HG02870 (cell line): ENCODE measurements around the gene CTDSPL.

Experiments
- ATAC-seq: cut with Tn5 transposase; IDR thresholded peaks from one replicate; pipeline ENCODE4 v1.9.1; 2021; ENCODE audit warnings: mild to moderate bottlenecking, moderate library complexity; ENCODE audit not compliant: unreplicated experiment

The CTDSPL gene

DNA sequence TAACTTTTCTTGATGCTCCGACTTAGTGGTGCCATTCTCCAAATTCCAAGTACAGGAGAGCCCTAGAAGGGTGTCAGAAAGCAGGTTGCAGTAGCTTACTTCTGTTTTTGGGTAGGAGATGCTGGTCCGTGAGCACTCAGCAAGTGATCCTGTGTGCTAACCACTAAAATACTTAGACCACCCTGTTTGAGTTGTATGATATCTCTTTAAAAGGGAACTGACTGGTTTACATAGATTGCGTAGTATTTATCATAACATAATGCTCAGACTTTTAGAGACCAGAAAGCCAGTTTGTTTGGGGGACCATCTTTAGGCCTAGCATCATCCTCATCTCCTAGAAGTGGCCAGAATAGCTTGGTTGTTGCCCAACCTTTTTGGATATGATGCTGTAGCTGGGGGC is 26.7 kb downstream of the CTDSPL start:
- no peak for ATAC-seq

DNA sequence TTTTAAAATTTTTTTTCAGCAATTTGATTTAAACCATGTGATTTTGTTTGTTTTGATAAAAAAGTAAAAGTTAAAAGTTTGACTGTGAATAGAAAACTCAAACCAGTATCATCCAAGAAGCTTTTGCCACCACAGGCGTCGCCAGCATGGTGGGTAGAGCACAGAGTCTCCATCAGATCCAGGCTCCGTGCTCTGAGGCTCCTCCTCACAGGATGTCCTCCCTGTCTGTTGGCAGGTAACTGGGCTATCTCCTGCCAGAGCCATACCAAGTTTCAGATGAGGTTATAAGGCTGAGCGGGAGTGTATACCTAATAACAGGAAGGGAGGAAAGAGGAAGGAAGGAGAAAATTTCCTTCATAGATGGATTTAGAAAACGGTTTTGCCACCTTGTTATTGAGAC is 28.8 kb downstream of the CTDSPL start:
- ATAC-seq = no peak

DNA sequence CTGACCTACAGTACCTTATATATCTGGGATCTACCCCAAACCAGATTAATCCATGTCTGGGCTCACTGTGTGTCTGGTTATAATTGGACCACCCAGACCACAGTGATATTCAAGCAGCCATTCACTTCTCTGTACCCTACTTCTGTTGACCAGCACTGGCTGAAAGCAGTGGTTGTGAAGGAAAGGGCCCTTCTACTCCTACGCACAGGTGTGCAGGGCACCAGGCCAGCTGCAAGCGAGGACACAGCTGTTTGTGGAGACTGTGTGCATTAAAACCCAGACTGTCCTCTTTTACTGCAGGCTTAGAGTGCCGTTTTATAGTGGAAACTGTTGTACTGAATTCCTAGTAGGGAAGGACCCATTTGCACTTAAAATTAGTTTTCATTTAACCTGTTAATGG is 29.5 kb downstream of the CTDSPL start:
- no peak for ATAC-seq

DNA sequence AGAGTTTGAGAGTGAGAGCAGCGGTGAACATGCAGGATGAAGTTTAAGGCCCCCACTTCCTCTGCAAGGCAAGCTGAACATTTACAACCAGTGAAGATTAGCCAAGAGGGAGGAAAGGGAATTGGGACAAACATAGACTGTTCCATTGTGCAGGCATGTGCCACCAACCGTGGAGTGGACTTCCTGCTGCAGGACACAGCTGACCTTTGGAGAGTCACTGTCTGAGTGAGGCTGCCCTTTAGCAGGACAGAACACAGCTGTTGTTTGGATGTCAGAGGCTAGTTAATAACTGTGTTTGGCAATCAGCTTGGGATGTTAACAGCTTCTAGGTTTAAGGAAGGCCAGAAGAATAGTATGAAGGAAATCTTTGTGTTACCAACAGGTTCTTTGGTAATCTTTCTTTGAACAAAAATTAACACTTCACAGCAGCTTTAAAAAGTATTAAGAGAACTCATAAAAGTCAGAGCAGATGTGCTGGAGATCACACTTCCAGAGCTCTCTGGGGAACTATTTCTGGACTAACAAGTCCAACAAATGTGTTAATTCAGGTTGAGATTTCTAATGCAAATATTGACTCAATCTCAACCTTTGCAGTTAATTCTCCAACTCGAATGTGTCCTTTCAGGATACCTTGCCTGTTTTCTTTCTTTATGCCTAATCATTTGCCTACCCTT is 31.4 kb downstream of the CTDSPL start:
- no peak for ATAC-seq

DNA sequence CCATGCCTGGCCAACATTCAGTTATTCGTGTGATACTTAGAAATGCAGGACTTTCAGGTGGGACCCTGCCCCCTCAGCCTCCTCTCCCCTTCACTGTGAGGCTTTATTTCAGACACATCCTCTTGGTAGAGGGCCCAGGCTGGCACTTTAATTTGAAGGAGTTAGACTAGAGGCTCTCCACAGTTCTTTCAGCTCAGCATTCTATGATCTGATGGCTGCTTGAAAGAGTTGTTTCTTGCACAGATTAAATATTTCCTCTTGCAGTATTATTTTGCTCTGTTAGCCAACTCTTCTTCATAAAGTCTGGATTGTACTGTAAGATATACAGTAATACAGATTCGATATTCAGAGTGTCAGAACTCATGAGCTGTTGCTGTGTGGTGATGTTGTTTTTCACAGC is 35.1 kb downstream of the CTDSPL start:
- ATAC-seq = no peak

DNA sequence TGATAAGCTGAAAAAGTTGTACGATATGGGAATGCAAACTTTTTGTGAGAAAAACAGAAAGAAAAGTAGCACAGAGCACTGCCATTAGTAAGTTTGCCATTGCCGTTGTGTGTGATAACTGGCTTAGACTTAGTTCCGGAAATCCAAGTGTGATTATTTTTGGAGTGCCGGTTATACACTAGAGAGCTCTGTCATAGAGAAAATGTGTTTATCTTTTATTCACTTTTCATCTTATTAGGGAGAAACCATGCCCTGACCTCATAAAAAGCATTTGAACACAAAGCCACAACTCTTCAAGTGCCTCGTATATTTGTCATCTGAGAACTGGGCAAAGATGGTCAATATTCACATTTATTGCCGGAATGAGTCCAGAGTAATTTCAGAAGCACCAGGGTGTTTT is 36.1 kb downstream of the CTDSPL start:
- ATAC-seq = no peak

DNA sequence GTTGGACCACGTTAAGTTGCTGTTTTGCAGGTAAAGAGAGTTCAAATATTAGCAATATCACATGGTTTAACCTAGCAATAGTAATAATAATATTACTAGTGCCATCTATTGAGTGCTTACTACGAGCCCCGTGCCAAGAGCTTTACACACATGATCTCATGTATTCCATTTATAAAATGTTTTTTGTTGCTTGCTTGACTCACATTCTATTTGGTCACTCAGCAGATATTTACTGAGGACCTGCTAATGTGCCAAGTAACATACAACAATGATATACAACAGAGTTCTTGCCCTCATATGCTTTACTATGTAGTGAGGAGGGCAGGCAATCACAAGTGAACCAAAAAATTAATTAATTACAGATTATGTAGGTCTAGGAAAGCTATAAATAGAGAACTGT is 36.7 kb downstream of the CTDSPL start:
- no peak for ATAC-seq

DNA sequence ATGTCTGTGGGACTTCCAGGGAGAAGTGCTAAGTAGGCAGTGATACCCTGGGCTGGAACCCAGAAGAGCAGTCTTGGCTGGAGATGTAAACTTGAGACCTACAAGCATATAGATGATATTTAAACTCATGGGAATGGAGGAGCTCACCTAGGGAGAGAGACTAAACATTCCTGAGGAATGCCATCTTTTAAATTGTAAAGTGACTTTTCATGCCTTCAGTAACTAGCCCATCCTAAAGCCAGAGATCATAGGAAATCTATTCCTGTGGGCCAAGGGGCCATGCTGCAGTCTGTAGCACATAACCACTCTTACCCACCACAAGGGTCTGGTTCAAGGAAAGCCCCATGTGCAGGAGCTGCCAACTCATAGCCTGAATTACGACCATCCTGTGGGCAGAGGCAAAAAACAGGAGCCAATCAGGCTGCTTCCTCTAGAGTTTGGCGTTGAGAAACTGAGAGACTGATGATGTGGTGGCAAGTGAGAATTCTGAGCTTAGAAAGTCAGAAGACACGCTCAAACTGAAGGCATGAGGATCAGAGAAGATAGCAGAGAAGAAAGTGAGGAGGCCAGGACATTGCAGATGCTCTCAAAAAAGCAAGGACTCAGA is 37.5 kb downstream of the CTDSPL start:
- peak; percentile 65 for ATAC-seq

DNA sequence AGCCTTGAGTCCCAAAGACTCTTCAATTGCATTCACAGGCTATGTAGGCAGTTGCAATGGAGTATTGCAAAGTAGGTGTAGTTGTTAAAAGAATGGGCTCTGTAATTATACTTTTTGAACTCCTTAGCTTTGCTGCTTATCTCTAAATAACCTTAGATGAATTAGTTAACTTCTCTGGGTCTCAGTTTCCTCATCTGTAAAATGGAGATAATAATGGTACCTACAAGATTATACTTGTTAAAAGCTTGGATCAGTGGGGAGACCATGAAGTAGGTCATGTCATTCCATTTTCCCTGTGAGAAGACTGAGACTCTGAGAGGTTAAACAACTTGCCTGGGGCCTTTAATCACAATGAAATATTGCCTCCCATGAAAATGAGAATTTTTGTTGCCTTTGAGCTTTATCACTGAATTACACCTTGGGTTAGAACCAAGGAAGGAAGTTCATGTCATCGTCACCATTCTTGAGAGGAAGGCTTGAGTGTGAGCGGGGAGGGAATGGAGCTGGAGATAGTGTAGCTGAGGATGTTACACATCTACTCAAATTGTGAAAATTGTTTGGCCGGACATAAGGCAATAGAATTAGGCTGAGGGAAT is 38.1 kb downstream of the CTDSPL start:
- ATAC-seq = no peak

DNA sequence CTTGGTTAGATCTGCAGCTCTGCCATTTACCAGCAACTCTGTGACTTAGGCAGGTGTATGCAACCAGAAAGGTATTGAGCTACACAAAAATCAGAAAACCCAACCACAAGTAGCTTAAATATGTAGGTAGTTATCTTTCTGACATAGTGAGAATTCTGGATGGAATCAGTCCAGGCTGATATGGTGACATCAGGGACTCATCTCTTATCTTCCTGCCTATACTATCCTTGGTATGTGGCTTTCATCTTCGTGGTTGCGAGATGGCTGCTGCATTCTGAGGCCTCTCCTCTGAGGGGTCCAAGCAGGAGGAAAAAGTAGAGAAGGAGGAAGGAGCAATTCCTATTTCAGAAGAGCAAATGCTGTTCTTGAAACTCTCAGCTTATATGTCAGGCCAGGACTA is 40.0 kb downstream of the CTDSPL start:
- ATAC-seq = no peak

DNA sequence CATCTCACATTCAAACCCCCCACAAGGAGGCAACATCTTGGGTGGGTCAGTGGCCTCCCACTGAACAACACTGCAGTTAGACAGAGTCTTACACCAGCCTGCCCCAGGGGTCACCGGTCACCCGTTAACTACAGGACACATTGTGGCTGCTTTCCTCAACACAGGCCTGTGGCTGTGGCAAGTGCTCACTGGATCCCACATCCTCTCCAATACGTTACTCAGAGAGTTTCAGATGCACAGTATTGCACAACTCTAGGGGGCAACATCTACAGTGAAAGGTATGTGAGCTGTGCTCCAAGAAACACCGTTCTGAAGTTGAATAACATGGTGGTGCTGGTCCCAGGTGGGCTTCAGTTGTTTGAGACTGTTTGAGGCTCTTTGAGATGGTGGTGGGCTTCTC is 41.0 kb downstream of the CTDSPL start:
- no peak for ATAC-seq

DNA sequence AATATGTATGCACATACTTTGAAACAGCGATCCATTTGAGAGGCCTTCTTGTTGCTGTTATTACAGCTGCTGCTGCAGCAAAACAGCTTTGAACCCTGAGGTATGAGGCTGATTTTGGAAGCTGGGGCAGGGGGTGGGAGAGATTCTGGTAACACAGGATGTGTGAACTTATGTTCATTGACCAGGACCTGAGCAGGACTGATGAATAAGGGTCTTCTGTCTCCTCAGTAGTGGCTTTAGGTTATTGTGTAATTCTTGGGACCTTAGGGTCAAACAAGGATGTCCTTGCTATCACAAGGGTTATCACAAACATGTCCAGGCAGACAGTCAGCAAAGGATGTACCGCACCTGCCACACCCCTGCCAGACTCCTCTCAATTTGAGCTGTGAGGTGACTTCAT is 41.6 kb downstream of the CTDSPL start:
- no peak for ATAC-seq

DNA sequence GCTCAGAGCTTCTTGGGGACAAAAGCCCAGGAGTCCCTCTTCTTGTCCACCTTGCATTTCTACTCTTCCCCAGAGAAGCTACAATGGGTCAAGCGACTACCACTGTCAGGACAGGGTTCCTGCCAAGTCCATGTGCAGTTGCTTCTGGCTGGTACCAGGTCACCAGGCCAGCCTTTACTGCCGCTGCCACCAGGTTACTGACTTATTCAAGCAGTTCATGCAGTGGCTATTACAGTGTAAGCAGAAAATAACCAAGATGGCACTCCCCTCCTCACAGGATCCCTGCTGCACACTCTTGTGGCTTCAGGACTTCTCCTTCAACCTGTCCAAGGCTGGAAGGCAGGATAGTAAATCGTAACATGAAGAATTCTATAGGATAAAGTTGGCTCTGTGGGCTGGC is 42.1 kb downstream of the CTDSPL start:
- no peak for ATAC-seq

DNA sequence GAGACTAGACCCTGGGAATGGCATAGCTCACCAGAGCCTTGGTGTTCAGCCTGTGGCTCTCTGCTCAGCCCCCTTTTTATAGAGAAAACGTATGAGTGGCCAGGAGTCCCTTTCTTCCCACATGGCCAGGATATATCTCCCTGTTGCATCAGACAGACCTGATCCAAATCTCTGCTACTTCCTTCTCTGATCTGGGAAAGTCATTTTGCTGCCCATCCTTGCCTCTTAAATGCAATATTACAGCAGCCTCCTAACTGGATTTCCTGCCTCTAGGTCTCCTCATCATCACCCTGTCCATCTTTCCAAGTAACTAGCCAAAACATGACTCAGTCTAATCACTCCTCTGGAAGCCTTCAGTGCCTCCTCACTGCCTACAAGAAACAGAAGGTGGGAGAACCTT is 42.9 kb downstream of the CTDSPL start:
- no peak for ATAC-seq

DNA sequence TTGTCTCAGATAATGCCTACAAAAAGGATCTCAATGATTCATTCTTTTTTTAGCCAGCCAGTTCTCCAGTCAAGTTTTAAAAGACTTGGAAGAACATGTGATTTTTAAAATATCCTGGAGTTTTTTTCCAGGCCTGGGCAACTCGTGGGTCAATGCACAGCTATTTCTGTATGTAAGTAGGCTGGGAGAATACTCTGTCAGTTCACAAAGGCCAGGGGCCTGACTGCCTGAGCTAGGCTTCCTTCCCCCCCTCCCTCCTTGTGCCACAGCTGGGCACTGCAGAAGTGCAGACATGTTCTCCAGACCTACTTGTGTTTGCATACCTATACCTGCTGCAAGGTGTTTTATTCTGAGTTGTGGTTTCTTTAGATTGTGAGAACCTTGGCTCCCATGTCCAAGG is 43.7 kb downstream of the CTDSPL start:
- no peak for ATAC-seq

DNA sequence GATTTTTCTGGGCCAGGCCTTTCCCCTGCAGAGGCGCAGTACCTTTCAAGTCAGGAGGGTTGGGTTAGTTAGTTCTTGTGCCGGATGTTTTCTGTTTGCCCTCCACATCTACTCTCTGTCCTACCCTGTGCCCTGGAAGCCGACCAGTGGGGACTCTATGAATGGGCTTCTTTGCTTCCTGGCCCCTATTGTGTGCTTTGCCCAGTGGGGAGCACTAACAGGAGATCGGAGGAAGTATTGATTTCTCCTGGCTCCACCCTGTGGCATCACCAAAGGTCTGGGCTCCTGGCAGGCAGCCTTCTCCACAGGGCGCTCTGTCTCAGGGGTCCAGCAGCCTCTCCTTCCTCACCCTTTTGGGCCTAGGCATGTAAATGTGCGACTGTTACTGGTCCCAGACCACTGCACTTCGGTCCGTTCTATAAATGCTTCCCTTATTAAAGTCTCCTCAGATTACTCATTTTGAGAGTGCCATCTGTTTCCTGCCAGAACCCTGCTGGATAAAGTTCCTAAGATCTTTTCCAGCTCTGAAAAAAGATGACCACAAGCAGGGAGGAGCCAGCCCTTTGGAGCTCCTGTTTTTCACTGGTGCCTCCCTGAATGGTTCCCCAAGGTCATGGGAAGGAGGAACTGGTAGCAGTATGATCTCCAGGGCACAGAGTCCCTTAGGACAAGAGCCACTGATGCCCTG is 44.5 kb downstream of the CTDSPL start:
- ATAC-seq = no peak

DNA sequence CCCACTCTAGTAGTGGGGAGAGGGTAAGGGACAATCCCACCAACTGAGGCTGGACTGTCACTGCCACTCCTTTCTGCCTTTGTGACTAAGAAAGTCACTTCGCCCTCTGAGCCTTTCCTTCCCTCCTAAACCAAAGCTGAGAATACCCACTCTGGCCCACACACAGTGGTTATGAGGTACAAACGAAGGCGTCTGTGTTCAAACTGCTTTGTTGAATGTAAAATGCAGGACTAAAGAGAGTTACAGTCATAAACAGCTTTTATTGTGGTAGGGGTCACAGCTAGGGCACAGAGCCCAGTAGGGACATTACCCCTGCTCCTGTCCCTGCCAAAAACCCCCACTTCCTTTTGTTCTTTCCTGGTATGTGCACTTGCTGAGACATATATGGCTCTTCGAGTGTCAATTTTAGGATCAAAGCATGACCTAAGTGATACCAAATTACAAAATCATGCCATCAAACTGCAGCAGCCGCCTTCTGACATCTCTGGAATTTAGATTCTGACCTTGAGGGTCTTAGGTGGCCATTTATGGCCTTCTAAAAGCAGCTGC is 45.1 kb downstream of the CTDSPL start:
- ATAC-seq = peak; percentile 22

DNA sequence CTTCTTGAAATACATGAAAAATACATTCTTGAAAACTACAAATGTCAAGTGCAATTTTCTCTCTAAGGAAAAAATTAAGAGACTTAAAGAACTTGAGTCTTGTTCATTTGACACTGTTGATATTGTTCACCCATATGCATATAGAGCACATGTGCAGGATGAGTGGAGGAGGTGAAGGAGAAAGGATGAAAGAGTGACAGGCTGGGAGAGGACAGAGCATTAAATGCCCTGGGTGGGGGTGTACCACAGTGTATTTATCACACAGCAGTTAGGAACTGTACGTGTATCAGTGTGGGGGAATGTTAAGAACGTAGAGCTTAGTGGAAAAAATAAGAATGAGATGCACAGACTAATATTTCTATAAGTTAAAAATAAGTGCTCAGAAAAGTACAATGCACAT is 45.7 kb downstream of the CTDSPL start:
- ATAC-seq = no peak

DNA sequence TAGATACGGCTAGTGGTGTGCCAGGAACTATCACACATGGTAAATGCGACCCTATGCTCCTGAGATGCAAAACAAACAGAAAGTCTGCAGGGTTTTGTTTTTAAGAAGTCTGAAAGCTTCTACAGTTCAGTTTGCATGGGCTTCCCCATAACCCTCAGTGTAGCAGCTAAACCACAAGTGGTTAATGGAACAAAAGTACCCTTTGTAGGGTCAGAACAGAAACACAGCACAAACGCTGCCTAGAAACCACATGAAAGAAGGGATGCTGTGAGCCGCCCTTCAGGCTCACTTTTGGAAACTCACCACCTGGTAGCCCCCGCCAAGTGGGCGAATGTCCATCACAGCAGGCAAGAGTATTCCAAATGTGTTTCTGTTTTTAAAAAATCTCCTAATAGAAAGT is 46.2 kb downstream of the CTDSPL start:
- ATAC-seq = peak; percentile 94

DNA sequence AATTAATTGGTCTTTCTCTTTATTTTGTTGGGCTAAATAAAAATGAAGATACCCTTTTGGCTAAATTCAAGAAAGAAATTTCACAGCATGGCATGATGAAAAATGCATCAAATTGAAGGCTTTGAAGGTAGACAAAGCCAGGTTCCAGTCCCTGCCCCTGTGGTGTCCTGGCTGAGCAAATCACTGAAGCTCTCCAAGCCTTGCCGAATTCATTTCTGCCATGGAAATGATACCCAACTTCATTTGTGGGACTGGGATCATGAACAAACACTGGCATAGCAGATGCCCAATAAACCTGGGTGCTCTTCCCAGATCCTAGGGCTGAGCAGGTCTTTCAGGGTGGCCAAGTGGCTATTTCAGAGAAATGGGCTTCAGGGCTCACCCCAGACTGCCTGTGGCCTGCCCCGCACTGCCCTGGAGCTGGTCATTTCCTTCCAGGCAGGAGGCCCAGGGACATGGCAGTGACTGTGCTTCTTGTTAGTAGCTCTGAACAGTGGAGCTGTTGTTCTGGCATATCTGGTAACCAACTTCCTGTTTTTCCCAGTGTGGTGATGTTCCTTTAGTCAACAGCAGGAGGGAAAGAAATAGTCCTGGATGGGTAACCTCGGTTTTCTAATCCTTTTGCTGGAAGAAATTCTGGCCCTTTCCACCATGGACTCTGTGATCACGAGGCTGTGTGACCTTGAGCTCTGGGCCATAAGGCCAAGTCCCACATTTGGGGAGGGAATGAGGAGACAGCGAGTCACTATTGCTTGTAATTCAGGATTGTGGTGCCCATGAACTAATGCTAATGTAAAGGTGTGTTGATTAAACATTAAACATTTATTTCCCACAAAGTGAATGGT is 47.6 kb downstream of the CTDSPL start:
- no peak for ATAC-seq
